Measurements from ENCODE around the gene PRR5. TPM values are rescaled to one million over a fixed set of nuclear protein-coding genes. Genes with fewer than 3 reads are reported as not detected.

PRR5 gene
- total RNA-seq, 1 donor from 2014 or later, result 13.5 TPM

- TF ChIP-seq, protein P1, sequence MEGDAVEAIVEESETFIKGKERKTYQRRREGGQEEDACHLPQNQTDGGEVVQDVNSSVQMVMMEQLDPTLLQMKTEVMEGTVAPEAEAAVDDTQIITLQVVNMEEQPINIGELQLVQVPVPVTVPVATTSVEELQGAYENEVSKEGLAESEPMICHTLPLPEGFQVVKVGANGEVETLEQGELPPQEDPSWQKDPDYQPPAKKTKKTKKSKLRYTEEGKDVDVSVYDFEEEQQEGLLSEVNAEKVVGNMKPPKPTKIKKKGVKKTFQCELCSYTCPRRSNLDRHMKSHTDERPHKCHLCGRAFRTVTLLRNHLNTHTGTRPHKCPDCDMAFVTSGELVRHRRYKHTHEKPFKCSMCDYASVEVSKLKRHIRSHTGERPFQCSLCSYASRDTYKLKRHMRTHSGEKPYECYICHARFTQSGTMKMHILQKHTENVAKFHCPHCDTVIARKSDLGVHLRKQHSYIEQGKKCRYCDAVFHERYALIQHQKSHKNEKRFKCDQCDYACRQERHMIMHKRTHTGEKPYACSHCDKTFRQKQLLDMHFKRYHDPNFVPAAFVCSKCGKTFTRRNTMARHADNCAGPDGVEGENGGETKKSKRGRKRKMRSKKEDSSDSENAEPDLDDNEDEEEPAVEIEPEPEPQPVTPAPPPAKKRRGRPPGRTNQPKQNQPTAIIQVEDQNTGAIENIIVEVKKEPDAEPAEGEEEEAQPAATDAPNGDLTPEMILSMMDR (IDR thresholded peaks at IDR 0.05), result no peak
- DNase-seq (ENCODE audit: extremely low spot score, unreplicated experiment), result no peak
- H3K36me3 Mint-ChIP-seq (ENCODE audit: unreplicated experiment), result no peaks in the 10 kb centered on the region
- H3K4me3 Mint-ChIP-seq (ENCODE audit: unreplicated experiment), result no peak overlapping the region
- peaks cover 10% of the 10 kb centered on the region for H3K4me1 Mint-ChIP-seq (ENCODE audit: unreplicated experiment)
- no peak overlapping the region for H3K27ac Mint-ChIP-seq (ENCODE audit: unreplicated experiment)
- peaks cover 48% of the 10 kb centered on the region for H3K27me3 Mint-ChIP-seq (ENCODE audit: unreplicated experiment)
- no peaks in the 10 kb centered on the region for H3K9me3 Mint-ChIP-seq (ENCODE audit: unreplicated experiment)
Observed at GRCh38 chr22:44759001-44759400, 57.0 kb downstream of the PRR5 start.

DNA sequence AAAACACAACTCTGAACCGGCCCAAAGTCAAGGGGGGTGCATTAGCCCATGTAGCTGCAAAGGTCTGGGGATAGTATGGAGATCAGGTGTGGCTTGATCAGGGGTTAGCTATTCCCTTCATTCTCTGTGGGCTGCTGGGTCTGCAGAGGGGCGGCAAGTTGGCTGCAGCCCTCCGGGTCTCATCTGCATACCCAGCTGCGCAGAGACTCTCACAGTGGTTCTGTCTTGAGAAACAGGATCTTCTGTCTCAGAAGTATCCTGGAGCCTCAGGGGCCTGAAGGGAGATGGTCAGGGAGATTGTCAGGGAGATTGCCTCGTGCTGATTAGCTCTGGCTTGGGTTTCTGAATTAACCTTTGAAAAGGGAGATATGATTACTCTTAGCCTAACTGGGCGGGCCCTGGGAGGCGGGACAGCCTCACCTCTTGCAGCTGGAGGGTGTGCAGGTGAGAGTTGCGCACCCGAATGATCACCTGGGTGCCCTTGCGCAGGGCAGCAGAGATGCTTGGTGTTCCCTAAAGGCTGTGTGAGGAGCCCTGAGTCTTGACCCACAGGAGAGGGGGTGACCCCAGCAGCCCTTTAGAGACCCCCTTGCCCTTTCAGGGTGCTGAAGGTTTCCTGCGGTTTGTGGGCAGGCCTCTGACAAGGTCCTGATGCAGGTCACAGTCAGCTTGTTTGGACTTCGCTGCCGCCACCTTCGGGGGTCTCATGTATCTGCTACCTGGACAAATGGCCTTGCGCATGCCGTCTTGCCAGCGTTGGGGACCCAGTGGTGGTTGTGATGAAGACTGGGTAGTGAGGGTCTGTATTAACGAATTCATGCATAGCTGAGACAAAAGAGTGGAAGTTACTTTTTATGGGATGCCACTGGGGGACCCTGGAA is 57.7 kb downstream of the PRR5 start:
- H3K9me3 Mint-ChIP-seq (ENCODE audit: unreplicated experiment), result no peaks in the 10 kb centered on the region
- H3K4me1 Mint-ChIP-seq (ENCODE audit: unreplicated experiment), result peaks cover 10% of the 10 kb centered on the region
- TF ChIP-seq, protein P1 (IDR thresholded peaks at IDR 0.05), result no peak
- H3K27me3 Mint-ChIP-seq (ENCODE audit: unreplicated experiment), result peaks cover 47% of the 10 kb centered on the region
- DNase-seq (ENCODE audit: extremely low spot score, unreplicated experiment), result no peak
- no peak overlapping the region for H3K27ac Mint-ChIP-seq (ENCODE audit: unreplicated experiment)
- no peak overlapping the region for H3K4me3 Mint-ChIP-seq (ENCODE audit: unreplicated experiment)
- no peaks in the 10 kb centered on the region for H3K36me3 Mint-ChIP-seq (ENCODE audit: unreplicated experiment)

DNA sequence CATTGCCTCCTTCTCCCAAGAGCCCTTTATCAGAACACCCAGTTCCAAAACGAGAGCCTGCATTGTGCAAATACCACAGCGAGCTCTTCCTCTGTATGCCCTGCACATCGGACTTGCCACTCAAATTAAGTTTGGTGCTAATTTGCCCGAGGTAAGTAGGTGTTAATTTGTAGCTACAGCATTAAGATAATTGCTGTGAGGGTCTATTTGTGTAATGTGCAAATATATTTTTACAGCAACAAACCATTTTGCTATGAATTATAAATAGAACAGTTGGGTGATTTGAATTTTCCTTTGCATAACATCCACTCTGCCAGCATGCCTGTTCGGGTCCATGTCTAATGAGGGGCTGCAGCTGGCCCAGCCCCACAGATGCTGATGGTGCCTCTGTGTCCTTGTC is 58.5 kb downstream of the PRR5 start:
- no peak for DNase-seq (ENCODE audit: extremely low spot score, unreplicated experiment)

GRCh38 chr22:44761025-44761424 is 59.0 kb downstream of the PRR5 start:
- no peak for DNase-seq (ENCODE audit: extremely low spot score, unreplicated experiment)
- Mint-ChIP-seq H3K27me3 (ENCODE audit: unreplicated experiment) (peaks cover 37% of the 10 kb centered on the region), H3K4me1 (ENCODE audit: unreplicated experiment) (peaks cover 10% of the 10 kb centered on the region), H3K9me3 (ENCODE audit: unreplicated experiment) (no peaks in the 10 kb centered on the region), H3K36me3 (ENCODE audit: unreplicated experiment) (no peaks in the 10 kb centered on the region), H3K27ac (ENCODE audit: unreplicated experiment) (no peak overlapping the region), H3K4me3 (ENCODE audit: unreplicated experiment) (no peak overlapping the region)
- TF ChIP-seq, protein P1 (IDR thresholded peaks at IDR 0.05), result no peak

More for the DNA sequence above, 58.5 kb downstream of the PRR5 start:
- H3K27ac Mint-ChIP-seq (ENCODE audit: unreplicated experiment), result no peak overlapping the region
- H3K4me1 Mint-ChIP-seq (ENCODE audit: unreplicated experiment), result peaks cover 10% of the 10 kb centered on the region
- H3K9me3 Mint-ChIP-seq (ENCODE audit: unreplicated experiment), result no peaks in the 10 kb centered on the region
- TF ChIP-seq, protein P1 (IDR thresholded peaks at IDR 0.05), result no peak
- H3K4me3 Mint-ChIP-seq (ENCODE audit: unreplicated experiment), result no peak overlapping the region
- no peaks in the 10 kb centered on the region for H3K36me3 Mint-ChIP-seq (ENCODE audit: unreplicated experiment)
- peaks cover 41% of the 10 kb centered on the region for H3K27me3 Mint-ChIP-seq (ENCODE audit: unreplicated experiment)

DNA sequence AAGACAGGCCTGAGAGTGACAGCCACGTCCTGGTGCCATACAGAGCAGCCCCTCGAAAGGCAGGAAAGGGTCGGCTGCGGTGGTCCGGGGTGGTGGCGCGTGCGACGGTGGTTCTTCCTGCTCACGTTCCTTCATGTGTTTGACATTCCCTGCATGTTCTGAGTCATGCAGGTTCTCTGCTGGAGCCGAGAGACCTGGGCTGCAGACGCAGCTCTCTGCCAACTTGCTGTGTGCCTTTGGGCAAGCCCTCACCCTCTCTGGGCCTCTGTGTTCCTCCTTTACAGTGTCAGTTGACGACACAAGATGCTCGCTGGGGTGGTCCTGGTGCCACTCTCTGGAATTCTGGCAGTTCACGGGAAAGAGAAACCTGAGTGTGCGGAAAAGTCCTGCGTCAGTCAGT is 62.4 kb downstream of the PRR5 start:
- Mint-ChIP-seq H3K27ac (ENCODE audit: unreplicated experiment) (no peak overlapping the region), H3K36me3 (ENCODE audit: unreplicated experiment) (no peaks in the 10 kb centered on the region), H3K4me1 (ENCODE audit: unreplicated experiment) (no peaks in the 10 kb centered on the region), H3K4me3 (ENCODE audit: unreplicated experiment) (no peak overlapping the region), H3K27me3 (ENCODE audit: unreplicated experiment) (peaks cover 34% of the 10 kb centered on the region), H3K9me3 (ENCODE audit: unreplicated experiment) (no peaks in the 10 kb centered on the region)
- no peak for DNase-seq (ENCODE audit: extremely low spot score, unreplicated experiment)
- TF ChIP-seq, protein P1 (IDR thresholded peaks at IDR 0.05), result no peak
